Right lobe of liver (tissue), 4 donors: ENCODE results near the gene RAB3IP.

Source experiments
- CTCF ChIP-seq, 4 donors: fragments of 200-600 bp in 3 of 4; fragments of 450-650 bp in 1 of 4; IDR thresholded peaks; one replicate each; pipeline versions ENCODE4 v1.5.1 to v1.8.0; 2016 to 2022; ENCODE audit warnings: antibody characterized with exemption in 4 of 4, mild to moderate bottlenecking in 2 of 4
- POLR2A ChIP-seq: fragments of 450-650 bp; IDR thresholded peaks from one replicate; pipeline ENCODE4 v1.6.1; 2017; ENCODE audit warnings: antibody characterized with exemption, mild to moderate bottlenecking
- donor health status: DM: no; HTN: no; CAD: no.
- donor health status: DM: no; HTN: no; CAD: no.
- donor health status: DM: no; HTN: yes; CAD: no.

GRCh38 chr12:69835081-69835480, 96.4 kb downstream of the RAB3IP start:
- no peak for TF ChIP-seq CTCF (IDR thresholded peaks at IDR 0.05)
- no peak for TF ChIP-seq POLR2A
